HG03575 (cell line): ENCODE measurements around the gene RAB28.
"Not testable (repeated sequence)": the region's sequence is repeated elsewhere in the genome, so short reads cannot be mapped to it uniquely, and the experiment has no call there.

Source experiments
- ATAC-seq: cut with Tn5 transposase; IDR thresholded peaks from one replicate; pipeline ENCODE4 v1.9.1; 2021; ENCODE audit not compliant: unreplicated experiment, insufficient number of reproducible peaks, low FRiP score; ENCODE audit errors: extremely low read depth

RAB28 gene

DNA sequence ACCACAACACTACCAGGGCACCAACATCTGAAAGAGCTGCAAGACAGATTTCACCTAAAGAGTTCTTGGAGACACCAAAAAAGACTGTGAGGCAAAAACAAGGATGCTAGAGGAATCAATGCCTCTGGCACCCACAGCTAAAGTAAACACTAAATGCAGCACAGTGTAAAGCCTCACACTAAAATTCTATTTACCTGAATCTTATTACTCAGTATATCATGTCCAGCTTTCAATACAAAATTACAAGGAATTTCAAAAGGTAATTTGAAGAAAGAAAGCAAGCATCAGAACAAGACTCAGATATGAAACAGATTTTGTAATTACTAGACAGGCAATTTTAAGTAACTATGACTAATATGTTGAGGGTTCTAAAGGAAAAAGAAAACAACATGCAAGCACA is 19.6 kb downstream of the RAB28 start:
- ATAC-seq = no peak

DNA sequence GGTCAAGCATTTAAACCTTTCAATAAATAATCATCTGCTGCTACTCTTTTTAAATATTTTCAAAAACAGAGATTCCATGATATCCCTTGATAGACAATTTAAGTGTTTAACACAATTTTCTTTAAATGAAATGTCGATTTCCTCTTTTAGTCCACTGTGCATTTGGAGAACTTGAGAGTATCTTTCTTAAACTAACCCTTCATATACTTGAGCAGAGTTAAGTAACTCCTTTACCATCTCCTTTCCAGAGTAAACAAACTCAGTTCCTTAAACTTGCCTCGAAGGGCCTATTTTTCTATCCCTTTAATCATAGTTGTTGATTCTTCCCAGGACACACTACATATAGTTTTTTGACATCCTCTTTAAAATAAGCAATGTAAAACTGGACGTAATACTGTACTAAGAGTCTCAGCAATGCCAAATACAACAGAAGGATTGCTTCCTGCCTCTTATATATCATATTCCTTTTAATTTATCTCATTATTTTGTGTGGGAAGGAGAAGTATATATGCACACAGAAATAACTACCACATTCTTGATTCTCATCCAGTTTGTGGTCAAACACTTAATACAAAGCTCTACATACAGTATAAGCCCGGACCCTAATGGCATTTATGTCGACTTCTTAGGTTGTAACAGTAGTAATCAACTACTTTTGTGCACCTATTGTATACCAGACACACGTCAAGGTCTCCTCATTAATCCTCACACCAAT is 22.8 kb downstream of the RAB28 start:
- no peak for ATAC-seq

DNA sequence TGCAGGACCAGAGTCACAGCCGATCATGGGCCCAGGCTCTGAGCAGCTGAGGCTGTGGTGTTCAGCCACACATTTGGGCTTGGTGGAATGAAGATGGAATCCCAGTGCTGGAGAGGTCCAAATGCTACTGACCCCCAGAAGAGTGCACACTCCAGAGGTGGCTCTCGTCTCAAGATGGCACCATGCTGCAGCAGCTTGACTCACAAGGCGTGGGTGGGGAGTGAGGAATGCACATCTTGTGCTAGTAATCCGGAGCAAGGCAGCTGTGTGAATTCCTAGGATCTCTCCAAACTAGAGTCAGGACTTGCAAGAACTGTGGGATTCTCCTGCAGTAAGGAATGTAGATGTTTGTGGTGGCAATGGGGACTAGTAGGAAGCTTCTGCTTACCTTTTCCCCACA is 28.7 kb downstream of the RAB28 start:
- no peak for ATAC-seq

DNA sequence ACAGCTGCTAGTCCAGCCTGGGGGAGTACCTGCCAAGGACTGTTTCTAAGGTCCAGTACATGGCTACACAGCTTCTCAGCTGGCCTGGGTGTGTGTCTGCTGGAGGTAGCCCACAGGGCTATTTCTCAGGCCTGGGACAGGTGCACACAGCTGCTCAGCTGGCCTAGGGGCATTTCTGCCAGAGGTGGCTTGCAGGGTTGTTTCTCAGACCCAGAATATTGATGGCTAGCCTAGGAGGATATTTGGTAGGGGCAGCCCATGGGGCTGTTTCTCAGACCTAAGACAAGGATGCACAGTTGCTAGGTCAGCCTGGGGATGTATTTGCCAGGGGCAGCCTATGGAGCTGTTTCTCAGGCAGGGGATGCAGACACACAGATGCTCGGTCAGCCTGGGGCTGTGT is 29.4 kb downstream of the RAB28 start:
- no peak for ATAC-seq

DNA sequence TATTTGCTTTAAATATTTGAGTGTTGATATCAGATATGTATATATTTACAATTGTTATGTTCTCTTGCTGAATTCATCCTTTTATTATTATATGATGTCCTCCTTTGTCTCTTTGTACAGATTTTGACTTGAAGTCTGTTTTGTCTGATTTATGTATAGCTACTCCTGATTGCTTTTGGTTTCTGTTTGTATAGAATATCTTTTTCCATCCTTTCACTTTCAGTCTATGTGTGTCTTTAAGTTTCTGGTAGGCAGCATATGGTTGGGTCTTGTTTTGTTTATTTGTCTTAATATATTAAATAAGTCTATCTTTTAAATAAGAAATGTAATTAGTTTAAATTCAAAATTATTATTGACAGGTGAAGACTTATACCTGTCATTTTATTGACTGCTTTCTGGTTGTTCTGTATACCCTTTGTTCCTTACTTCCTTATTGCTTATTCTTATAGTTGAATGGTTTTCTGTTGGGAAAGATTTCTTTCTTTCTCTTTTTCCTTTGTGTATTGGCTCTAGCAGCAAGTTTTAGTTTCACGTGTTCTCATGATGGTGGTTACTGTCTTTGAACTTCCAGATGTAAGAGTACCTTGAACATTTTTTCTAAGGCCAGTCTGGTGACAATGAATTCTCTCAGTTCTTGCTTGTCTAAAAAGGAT is 31.1 kb downstream of the RAB28 start:
- no peak for ATAC-seq

DNA sequence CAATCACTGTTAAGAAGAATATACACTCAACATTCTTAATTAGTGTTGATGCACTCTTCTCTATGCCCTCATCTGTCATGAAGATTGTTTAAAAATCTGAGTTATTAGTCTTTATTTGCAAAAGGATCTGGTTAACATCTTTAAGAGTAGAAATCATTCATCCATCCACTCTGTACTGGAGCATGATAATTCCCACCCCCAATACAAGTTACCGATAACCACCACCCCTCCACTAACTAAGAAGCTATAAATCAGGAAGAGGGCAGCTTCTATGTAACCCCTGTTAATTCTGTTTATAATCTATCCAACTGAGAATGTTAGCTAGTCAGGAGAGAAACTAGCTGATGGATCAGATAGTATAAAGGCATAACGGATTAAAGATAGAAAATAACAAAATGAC is 34.5 kb downstream of the RAB28 start:
- no peak for ATAC-seq

DNA sequence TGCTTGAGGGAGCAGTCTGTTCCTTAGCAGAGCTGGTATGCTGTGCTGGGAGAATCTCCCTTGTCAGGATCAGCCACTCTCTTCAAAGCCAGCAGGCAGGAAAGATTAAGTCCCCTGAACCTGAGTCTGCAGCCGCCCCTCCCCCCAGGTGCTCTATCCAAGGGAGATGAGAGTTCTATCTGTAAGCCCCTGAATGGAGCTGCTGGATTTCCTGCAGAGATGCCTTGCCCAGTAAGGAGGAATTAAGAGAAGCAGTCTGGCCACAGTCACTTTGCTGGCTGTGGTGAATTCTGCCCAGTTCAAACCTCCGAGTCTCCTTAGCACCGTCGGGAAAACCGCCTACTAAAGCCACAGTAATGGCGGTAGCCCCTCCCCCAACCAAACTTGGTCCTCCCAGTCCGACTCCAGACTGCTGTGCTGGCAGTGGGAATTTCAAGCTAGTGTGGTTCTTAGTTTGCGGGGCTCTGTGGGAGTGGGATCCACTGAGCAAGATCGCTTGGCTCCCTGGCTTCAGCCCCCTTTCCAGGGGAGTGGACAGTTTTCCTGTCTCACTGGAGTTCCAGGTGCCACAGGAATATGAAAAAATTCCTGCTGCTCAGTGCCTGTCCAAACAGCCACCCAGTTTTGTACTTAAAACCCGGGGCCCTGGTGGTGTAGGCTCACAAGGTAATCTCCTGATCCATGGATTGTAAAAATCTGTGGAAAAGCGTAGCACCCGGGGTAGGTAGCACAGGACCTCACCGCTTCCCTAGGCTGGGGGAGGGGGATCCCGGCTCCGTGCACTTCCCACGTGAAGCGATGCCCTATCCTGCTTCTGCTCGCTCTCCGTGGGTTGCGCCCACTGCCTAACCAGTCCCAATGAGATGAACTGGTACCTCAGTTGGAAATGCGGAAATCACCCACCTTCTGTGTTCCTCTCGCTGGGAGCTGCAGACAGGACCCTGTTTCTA is 38.0 kb downstream of the RAB28 start:
- no peak for ATAC-seq

DNA sequence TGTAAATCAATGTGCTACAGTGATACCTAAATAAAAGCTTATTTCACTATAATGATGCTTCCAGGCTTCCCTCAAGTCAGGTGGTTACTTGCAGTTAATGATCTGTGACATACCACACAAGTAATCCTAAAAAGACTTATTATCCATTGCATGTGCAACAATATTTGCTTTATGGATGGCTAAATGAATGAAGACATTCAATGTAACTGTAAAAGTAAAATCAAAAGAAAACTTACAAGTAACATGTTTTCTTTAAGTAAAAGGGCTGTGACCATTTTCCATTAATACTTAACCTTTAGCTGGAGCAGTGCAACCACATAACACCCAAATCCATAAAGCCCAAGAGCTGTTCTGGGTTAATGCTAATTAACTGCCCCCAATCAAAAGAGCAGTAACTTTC is 42.6 kb downstream of the RAB28 start:
- ATAC-seq = no peak

DNA sequence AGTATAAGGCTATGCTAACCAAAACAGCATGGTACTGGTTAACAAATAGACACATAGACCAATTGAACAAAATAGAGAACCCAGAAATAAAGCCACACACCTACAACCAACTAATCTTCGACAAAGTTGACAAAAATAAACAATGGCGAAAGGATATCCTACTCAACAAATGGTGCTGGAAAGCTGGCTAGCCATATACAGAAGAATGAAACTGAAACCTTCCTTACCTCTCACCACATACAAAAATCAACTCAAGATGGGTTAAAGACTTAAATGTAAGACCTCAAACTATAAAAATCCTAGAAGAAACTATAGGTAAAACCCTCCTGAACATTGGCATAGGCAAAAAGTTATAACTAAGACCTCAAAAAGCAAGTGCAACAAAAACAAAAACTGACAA is 47.2 kb downstream of the RAB28 start:
- ATAC-seq = no peak

DNA sequence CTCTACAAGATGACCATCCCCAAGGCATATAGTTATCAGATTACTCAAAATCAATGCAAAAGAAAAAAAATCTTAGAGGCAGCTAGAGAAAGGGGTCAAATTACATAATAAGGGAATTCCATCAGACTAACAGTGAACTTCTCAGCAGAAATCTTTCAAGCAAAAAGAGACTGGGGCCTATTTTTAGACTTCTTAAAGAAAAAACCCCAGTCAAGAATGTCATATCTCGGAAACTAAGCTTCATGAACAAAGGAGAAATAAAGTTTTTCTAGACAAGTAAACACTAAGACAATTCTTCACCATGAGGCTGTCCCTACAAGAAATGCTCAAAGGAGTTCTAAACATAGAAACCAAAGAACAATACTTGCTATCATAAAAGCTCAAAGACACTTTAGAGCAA is 51.7 kb downstream of the RAB28 start:
- ATAC-seq = no peak

DNA sequence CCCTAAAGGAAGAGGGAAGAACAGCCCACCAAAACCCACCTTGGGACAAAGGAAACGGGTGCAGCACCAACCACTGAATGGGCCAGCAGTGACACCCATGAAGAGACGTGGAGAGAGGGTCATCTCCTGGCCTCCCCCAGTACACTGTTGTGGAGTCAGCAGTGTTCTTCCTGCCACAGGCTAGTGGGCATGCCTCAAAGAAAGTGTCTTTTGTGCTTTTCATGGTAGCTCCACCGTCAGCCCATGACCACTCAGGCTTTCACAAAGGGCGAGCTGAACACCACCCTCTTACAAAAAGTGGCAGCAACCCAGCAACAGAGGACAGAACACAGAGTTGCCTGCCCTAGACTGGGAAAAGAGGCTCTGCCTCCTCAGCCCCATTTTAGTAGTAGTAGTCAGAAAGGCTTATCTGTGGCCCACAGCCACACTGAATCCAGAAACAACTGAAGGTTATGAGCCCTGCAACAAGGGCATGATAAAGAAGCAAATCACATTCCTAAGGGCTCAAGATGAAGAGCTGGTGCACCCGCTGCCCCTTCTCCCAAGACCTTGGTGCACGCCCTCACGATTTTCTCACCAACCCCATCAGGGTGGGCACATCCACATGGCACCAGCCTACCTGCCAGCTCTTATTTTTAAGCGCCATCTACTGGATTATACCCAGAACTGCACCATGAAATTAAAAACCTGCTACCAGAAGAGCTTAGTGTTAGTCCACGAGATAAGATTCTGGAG is 53.1 kb downstream of the RAB28 start:
- ATAC-seq = no peak

DNA sequence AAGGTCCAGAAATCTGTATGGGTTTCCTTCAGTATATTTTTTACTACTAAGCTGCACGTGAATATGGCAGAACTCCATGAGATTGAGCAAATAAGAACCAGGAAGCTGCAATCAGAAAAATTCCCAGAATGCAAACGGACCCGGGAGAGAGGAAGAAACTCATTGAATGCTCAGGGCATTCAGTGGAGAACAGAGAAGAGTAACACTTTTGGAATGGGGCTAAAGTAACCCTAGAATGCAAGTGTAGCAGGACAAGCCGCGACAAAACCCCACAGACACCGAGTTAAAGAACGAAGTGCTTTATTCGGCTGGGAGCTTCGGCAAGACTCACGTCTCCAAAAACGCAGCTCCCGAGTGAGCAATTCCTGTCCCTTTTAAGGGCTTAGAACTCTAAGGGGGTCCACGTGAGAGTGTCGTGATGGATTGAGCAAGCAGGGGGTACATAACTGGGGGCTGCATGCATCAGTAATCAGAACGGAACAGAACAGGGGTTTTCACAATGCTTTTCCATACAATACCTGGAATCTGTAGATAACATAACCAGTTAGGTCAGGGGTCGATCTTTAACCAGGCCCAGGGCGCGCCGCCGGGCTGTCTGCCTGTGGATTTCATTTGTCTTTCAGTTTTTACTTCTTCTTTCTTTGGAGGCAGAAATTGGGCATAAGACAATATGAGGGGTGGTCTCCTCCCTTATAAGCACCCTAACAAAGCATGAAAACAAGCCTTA is 56.4 kb downstream of the RAB28 start:
- ATAC-seq = no peak

DNA sequence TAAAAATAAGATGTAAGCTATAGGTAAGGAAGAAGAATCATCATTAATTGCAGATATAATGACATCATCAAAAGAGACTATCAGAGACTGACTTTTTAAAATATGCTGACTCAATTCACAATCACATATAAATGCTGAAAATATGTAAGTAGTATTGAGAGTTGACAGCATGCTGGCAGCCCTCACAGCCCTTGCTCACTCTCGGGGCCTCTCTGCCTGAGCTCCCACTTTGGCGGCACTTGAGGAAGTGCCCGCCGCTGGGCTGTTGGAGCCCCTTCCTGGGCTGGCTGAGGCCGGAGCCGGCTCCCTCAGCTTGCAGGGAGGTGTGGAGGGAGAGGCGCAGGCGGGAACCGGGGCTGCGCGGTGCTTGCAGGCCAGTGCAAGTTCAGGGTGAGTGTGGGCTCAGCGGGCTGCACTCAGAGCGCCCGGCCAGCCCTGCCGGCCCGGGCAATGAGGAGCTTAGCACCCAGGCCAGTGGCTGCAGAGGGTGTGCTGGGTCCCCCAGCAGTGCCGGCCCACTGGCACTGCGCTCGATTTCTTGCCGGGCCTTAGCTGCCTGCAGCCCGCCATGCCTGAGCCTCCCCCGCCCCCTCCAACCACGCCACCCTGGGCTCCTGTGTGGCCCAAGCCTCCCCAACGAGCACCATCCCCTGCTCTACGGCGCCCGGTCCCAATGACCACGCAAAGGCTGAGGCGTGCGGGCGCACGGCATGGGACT is 68.9 kb downstream of the RAB28 start:
- ATAC-seq = no peak

DNA sequence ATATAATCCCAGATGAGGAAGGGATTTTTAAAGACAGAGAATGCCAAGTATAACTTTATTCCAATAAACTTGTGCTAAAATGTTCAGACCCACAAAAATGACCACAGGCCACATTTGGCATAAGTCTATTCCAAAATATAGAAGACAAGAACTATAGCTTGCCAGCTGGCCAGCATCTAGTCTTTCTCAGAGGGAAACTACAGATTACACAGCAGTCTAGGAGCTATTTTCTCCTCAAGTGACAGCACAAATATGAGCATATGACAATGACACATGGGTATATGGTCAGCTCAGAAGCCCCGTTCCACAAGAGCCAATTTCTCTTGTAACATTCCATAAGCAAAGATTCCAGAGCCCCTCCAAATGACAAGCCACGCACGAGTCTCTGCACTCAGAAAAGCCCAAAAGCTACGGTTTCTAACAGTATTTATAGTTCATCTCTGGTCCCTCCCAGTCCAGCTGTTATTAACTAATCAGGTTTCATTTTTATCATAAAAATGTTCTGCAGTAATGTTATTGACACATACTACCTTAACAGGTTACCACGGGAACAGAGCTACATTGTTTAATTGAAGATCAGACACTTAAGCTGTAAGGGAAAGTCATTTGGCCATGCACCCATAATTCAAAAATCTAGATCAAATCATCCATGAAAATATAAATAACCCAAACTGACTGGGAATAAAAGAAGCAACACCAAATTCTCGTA is 70.3 kb downstream of the RAB28 start:
- ATAC-seq = no peak

DNA sequence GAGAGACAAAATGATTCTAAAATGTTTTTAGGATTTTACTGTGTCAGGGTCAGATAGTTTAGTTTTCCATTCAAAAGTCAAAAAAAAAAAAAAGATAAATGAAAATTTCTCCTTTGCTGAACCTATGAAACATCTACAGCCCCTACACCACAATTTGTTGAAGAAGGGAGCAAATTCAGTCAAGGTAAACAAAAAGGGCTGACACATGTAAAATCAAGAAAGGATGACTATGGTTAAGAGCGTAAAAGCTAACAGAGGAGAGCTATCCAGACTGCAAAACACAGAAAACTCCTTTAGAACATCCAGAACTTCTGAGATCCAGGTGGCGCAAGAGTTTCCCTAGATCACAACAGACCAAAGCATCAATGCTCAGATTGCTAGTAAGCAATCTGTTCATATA is 72.2 kb downstream of the RAB28 start:
- no peak for ATAC-seq

DNA sequence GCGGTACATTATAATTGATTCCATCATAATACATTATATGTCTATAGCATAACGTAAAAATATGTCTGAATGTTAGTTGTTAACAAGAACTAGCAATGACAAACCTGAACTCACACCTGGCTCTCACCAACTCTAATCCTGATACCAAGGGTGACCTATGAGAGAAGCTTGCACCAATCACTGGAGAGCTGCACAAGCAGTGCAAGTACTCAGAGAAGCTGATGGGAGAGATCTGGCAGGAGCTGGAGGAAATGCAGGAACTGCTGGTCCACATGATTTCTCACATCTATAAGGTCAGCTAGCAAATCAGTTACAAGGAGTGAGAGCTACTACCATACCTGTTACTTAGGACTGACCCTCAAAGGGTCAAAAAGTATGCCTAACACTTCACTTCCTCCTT is 74.8 kb downstream of the RAB28 start:
- no peak for ATAC-seq

DNA sequence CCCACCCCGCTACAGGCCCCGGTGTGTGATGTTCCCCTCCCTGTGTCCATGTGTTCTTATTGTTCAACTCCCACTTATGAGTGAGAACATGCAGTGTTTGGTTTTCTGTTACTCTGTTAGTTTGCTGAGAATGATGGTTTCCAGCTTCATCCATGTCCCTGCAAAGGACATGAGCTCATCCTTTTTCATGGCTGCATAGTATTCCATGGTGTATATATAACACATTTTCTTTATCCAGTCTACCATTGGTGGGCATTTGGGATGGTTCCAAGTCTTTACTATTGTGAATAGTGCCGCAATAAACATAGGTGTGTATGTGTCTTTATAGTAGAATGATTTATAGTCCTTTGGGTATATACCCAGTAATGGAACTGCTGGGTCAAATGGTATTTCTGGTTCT is 78.0 kb downstream of the RAB28 start:
- not testable (repeated sequence) for ATAC-seq
